ENCODE measurements around the gene PCDH9.

DNA sequence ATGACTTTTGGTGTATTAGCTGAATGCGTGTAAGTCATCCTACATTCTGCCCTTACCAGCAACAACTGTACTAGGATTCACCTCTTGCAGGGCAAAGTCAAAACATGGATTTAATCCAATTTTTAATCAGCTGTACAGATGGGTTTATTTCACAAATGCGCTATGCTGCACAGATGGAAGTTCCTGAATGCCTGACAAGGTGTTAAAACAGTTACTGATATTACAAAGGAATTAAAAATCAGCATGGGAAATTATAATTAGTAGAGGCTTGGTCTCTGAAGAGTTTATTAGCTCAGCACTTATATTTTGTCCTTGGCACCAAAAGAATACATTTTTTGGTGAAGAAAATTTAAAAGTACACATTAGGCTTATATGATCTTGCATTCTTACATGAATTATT lies 448.9 kb downstream of the PCDH9 start:
- TF ChIP-seq, protein P1, sequence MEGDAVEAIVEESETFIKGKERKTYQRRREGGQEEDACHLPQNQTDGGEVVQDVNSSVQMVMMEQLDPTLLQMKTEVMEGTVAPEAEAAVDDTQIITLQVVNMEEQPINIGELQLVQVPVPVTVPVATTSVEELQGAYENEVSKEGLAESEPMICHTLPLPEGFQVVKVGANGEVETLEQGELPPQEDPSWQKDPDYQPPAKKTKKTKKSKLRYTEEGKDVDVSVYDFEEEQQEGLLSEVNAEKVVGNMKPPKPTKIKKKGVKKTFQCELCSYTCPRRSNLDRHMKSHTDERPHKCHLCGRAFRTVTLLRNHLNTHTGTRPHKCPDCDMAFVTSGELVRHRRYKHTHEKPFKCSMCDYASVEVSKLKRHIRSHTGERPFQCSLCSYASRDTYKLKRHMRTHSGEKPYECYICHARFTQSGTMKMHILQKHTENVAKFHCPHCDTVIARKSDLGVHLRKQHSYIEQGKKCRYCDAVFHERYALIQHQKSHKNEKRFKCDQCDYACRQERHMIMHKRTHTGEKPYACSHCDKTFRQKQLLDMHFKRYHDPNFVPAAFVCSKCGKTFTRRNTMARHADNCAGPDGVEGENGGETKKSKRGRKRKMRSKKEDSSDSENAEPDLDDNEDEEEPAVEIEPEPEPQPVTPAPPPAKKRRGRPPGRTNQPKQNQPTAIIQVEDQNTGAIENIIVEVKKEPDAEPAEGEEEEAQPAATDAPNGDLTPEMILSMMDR (IDR thresholded peaks at IDR 0.05; ENCODE audit: insufficient read depth, low read length, poor library complexity, severe bottlenecking) = no peak
- TF ChIP-seq EZH2phosphoT487 (conservative IDR thresholded peaks at IDR 0.05; ENCODE audit: low read length) = no peak

Data from SU-DHL-6 (cell line).